Measurements from ENCODE around the gene MTA3.

GRCh38 chr2:42722320-42723190, 154.1 kb downstream of the MTA3 start:
- TF ChIP-seq POLR2AphosphoS5 (IDR thresholded peaks at IDR 0.05): peak; percentile 39 to 55
- no peak for TF ChIP-seq POLR2A (IDR thresholded peaks at IDR 0.05)
- TF ChIP-seq CTCF (IDR thresholded peaks at IDR 0.05): no peak
- peak in 1 of 4 donors; percentile 62 for TF ChIP-seq EP300 (IDR thresholded peaks at IDR 0.05)

All from upper lobe of left lung (tissue), 4 donors.